Right lobe of liver (tissue), 4 donors: ENCODE measurements around the gene ZDHHC3.

Experiments used
- CTCF ChIP-seq, 4 donors: fragments of 200-600 bp in 3 of 4; fragments of 450-650 bp in 1 of 4; IDR thresholded peaks; one replicate each; pipeline versions ENCODE4 v1.5.1 to v1.8.0; 2016 to 2022; ENCODE audit warnings: antibody characterized with exemption in 4 of 4, mild to moderate bottlenecking in 2 of 4
- POLR2A ChIP-seq: fragments of 450-650 bp; IDR thresholded peaks from one replicate; pipeline ENCODE4 v1.6.1; 2017; ENCODE audit warnings: antibody characterized with exemption, mild to moderate bottlenecking
- donor health status: DM: no; HTN: no; CAD: no.
- donor health status: DM: no; HTN: no; CAD: no.
- donor health status: DM: no; HTN: yes; CAD: no.

GRCh38 chr3:44914936-44915335, 61.0 kb downstream of the ZDHHC3 start:
- TF ChIP-seq CTCF (IDR thresholded peaks at IDR 0.05), result peak in 3 of 4 donors; percentile 9 to 34 (median 21)
- TF ChIP-seq POLR2A, result no peak
